OCI-LY7 (cell line): ENCODE data around the gene TOX3.

Experiments used
- EZH2phosphoT487 ChIP-seq: fragments of 200-600 bp; sonication (generic); IDR thresholded peaks from 2 replicates; pipeline ENCODE4 v1.6.1; 2018; ENCODE audit warnings: low read depth, borderline replicate concordance, mild to moderate bottlenecking, mixed run types, antibody characterized with exemption, low read length, moderate library complexity, mixed read lengths
- TF ChIP-seq, protein P1 (sequence below): fragments of 200-600 bp; sonication (generic); conservative IDR thresholded peaks from 2 replicates; pipeline ENCODE4 v1.5.1; 2014; ENCODE audit warnings: mild to moderate bottlenecking, antibody characterized with exemption, low read length, moderate library complexity, mixed read lengths

- no peak for TF ChIP-seq EZH2phosphoT487
- TF ChIP-seq, protein P1, sequence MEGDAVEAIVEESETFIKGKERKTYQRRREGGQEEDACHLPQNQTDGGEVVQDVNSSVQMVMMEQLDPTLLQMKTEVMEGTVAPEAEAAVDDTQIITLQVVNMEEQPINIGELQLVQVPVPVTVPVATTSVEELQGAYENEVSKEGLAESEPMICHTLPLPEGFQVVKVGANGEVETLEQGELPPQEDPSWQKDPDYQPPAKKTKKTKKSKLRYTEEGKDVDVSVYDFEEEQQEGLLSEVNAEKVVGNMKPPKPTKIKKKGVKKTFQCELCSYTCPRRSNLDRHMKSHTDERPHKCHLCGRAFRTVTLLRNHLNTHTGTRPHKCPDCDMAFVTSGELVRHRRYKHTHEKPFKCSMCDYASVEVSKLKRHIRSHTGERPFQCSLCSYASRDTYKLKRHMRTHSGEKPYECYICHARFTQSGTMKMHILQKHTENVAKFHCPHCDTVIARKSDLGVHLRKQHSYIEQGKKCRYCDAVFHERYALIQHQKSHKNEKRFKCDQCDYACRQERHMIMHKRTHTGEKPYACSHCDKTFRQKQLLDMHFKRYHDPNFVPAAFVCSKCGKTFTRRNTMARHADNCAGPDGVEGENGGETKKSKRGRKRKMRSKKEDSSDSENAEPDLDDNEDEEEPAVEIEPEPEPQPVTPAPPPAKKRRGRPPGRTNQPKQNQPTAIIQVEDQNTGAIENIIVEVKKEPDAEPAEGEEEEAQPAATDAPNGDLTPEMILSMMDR: no peak
Observed at GRCh38 chr16:52450241-52450640, 96.7 kb downstream of the TOX3 start.
